GM23248 (cell line): ENCODE measurements around the gene GOLGA3. TPM values are rescaled to one million over a fixed set of nuclear protein-coding genes. Genes with fewer than 3 reads are reported as not detected.
"Not testable (repeated sequence)": the region's sequence is repeated elsewhere in the genome, so short reads cannot be mapped to it uniquely, and the experiment has no call there.

ENCODE experiments used
- DNase-seq: peaks from one replicate; pipeline ENCODE4 v3.0.0-alpha.2; 2015
- H2AFZ ChIP-seq: fragments of 200-600 bp; sonication (generic); 2 replicates; pipeline ENCODE4 v1.6.1; 2016; ENCODE audit warnings: antibody characterized with exemption
- H3F3A ChIP-seq: fragments of 200-600 bp; sonication (generic); 2 replicates; pipeline ENCODE4 v1.6.1; 2016; ENCODE audit warnings: mild to moderate bottlenecking, antibody characterized with exemption, mixed run types; ENCODE audit not compliant: insufficient read depth
- H3K27ac ChIP-seq: fragments of 200-600 bp; sonication (generic); 2 replicates; pipeline ENCODE4 v1.5.1; 2016; ENCODE audit warnings: mild to moderate bottlenecking
- H3K27me3 ChIP-seq: fragments of 200-600 bp; sonication (generic); replicated peaks from 2 replicates; pipeline ENCODE4 v1.6.1; 2016; ENCODE audit warnings: mild to moderate bottlenecking; ENCODE audit not compliant: insufficient read depth
- H3K36me3 ChIP-seq: fragments of 200-600 bp; sonication (generic); 2 replicates; pipeline ENCODE4 v1.6.1; 2016; ENCODE audit warnings: low read depth, mild to moderate bottlenecking
- H3K4me1 ChIP-seq: fragments of 200-600 bp; sonication (generic); 2 replicates; pipeline ENCODE4 v1.6.1; 2016; ENCODE audit warnings: mild to moderate bottlenecking; ENCODE audit not compliant: insufficient read depth
- H3K4me2 ChIP-seq: fragments of 200-600 bp; sonication (generic); one replicate; pipeline ENCODE4 v1.6.1; 2016; ENCODE audit warnings: mild to moderate bottlenecking; ENCODE audit not compliant: unreplicated experiment
- H3K4me3 ChIP-seq: fragments of 200-600 bp; sonication (generic); 2 replicates; pipeline ENCODE4 v1.5.1; 2016; ENCODE audit warnings: mild to moderate bottlenecking
- H3K79me2 ChIP-seq: fragments of 200-600 bp; sonication (generic); 2 replicates; pipeline ENCODE4 v1.6.1; 2016; ENCODE audit warnings: mild to moderate bottlenecking; ENCODE audit not compliant: insufficient read depth
- H3K9ac ChIP-seq: fragments of 200-600 bp; sonication (generic); 2 replicates; pipeline ENCODE4 v1.6.1; 2016; ENCODE audit warnings: mild to moderate bottlenecking
- H3K9me2 ChIP-seq: fragments of 200-600 bp; sonication (generic); 2 replicates; pipeline ENCODE4 v1.6.1; 2016; ENCODE audit warnings: mixed run types, mild to moderate bottlenecking, moderate library complexity; ENCODE audit not compliant: insufficient read depth
- H3K9me3 ChIP-seq: fragments of 200-600 bp; sonication (generic); one replicate; pipeline ENCODE4 v1.6.1; 2017; ENCODE audit warnings: low read depth
- H4K20me1 ChIP-seq: fragments of 200-600 bp; sonication (generic); 2 replicates; pipeline ENCODE4 v1.6.0; 2016; ENCODE audit not compliant: insufficient read depth
- EZH2 ChIP-seq: fragments of 200-600 bp; sonication (generic); IDR thresholded peaks from 2 replicates; pipeline ENCODE4 v1.6.1; 2018; ENCODE audit warnings: antibody characterized with exemption, mild to moderate bottlenecking; ENCODE audit not compliant: insufficient read depth, poor library complexity, severe bottlenecking
- EZH2phosphoT487 ChIP-seq: fragments of 200-600 bp; sonication (generic); IDR thresholded peaks from 2 replicates; pipeline ENCODE4 v1.6.1; 2018; ENCODE audit warnings: antibody characterized with exemption, moderate library complexity, mild to moderate bottlenecking, low read depth; ENCODE audit not compliant: insufficient read depth
- WGBS, 2 experiments: methylation state at CpG; one replicate each; pipeline ENCODE4 v1.1.6; 2015 to 2017; ENCODE audit warnings: low lambda C conversion rate in 2 of 2, low coverage in 1 of 2; ENCODE audit errors: missing lambda C conversion rate in 2 of 2; 5-methylcytosine and 5-hydroxymethylcytosine counted together
- in situ Hi-C: fragments of 300-500 bp; cut with MboI; formaldehyde crosslinking; loops from 2 replicates; pipeline ENCODE4 v1.15.0; 2020
- polyA plus RNA-seq: library from polyadenylated mRNA; unstranded; fragments of >200 nt; fragmentation: Nextera tagmentation; extraction: Ambion mirVana; gene quantifications from 2 replicates; pipeline ENCODE4 v1.2.1, GENCODE V29; 2016
- total RNA-seq: library from RNA; depleted of rRNA; stranded (reverse); fragments of >200 nt; shearing (Covaris generic); gene quantifications from 2 replicates; pipeline ENCODE4 v1.2.3, GENCODE V29; 2014

Gene GOLGA3
- total and polyA plus RNA-seq, 2 experiments from 2014 or later = 38.1 to 118 TPM

DNA sequence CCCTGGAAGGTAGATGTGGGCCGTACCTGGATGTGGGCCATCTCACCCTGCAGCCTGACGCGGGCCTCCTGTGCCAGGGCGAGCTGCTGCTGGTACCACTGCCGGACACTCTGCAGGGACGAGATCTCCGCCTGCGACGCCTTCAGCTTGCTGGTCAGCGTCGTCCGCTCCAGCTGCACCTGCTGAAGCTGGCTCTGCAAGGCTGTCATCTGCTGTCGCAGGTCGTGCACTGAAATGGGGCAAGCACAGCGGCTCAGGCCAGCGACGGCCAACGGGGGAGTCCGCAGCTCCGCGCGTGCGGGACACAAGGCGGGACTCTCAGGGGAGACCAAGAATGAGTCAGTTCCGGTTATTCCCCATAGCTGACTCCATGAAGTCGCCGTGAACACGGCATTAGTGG lies 26.9 kb downstream of the GOLGA3 start:
- no peaks in the 10 kb centered on the region for H3K9me3 ChIP-seq
- 91% methylated on average over 25 to 28 of the region's 28 CpGs for WGBS, 2 experiments
- no peak for DNase-seq
- H3K4me2 ChIP-seq = no peak overlapping the region
- H4K20me1 ChIP-seq = peaks cover 4% of the 10 kb centered on the region; the same call in 1 of the 2 replicates
- H3K4me3 ChIP-seq = no peak overlapping the region
- H3F3A ChIP-seq = peaks cover 20% of the 10 kb centered on the region
- no peak for TF ChIP-seq EZH2phosphoT487
- no peak for TF ChIP-seq EZH2
- H3K9ac ChIP-seq = no peak overlapping the region
- H3K4me1 ChIP-seq = peaks cover 9% of the 10 kb centered on the region; the same call in 1 of the 2 replicates
- H3K9me2 ChIP-seq = no peaks in the 10 kb centered on the region
- peaks cover 59% of the 10 kb centered on the region for H3K36me3 ChIP-seq
- H3K27ac ChIP-seq = no peak overlapping the region
- peaks cover 92% of the 10 kb centered on the region for H3K79me2 ChIP-seq
- in situ Hi-C loops = no loop called here
- H3K27me3 ChIP-seq = no peaks in the 10 kb centered on the region
- H2AFZ ChIP-seq = no peak overlapping the region

DNA sequence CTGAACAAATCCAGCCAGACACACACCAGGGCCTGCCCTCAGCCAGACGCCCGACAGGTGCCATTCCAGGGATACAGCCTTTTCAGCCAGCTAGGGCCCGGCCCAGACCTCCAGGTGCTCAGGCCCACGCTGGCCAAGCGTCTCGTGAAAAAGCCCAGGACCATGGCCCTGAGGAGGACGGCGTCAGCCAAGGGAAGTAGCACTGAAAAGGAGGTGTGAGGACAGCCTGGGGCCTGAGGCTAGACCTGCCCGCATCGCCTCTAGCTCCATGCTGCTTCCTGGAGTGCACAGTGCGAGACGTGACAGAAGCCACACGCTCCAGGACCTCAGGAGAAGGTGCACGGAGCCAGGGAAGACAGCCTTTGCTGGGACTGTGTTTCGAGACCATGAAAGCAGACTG lies 29.8 kb downstream of the GOLGA3 start:
- H3K4me1 ChIP-seq = 0 out of 2 replicates have a peak, but pooled peaks cover 3% of the 10 kb centered on the region
- in situ Hi-C loops = no loop called here
- peaks cover 92% of the 10 kb centered on the region for H3K79me2 ChIP-seq
- H3K4me2 ChIP-seq = no peak overlapping the region
- no peak overlapping the region for H3K27ac ChIP-seq
- H3K36me3 ChIP-seq = peaks cover 69% of the 10 kb centered on the region
- WGBS, 2 experiments = 92 to 93% methylated on average over 15 of the region's 15 CpGs
- no peak for DNase-seq
- no peak overlapping the region for H3K4me3 ChIP-seq
- 0 out of 2 replicates have a peak, but pooled peaks cover 9% of the 10 kb centered on the region for H3F3A ChIP-seq
- H3K9ac ChIP-seq = no peak overlapping the region
- H3K9me3 ChIP-seq = no peaks in the 10 kb centered on the region
- no peaks in the 10 kb centered on the region for H3K9me2 ChIP-seq
- H3K27me3 ChIP-seq = no peaks in the 10 kb centered on the region
- no peaks in the 10 kb centered on the region for H4K20me1 ChIP-seq
- no peak for TF ChIP-seq EZH2phosphoT487
- H2AFZ ChIP-seq = no peak overlapping the region

DNA sequence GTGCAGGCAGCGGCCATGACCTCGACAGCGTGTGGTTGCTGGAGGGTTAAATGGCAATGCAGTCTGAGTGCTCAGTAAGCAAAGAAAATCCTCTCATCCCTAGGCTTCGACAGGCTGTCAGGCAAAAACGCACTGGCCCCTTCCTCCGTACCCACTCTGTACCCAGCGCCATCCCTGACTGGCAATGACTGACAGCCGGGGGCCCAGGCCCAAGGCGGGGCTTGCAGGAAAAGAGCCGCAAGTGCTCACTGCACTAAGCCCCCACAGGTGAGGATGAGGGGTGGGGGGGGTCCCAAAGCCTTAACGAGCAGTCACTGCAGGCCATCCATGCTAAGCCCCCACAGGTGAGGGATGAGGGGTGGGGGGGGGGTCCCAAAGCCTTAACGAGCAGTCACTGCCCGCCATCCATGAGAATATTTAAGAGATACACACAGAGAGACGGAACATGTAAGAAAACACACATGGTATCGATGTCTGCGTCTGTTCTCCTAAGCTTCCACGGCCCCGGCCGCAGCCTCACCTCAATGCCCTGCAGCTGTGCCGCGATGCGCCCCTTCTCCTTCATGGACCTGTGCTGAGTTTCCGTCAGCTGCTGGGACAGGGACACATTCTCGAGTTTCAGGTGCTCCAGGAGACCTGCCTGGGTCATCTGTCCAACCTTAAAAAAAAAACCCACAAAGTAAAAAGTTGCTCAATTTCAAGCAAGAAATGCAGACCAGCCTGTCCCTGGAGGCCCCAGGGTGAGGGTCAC lies 30.7 kb downstream of the GOLGA3 start:
- Histone ChIP-seq H4K20me1 (no peaks in the 10 kb centered on the region), H3K4me1 (no peaks in the 10 kb centered on the region), H2AFZ (no peak overlapping the region), H3K4me2 (no peak overlapping the region), H3F3A (0 out of 2 replicates have a peak, but pooled peaks cover under 1% of the 10 kb centered on the region), H3K27me3 (no peaks in the 10 kb centered on the region), H3K79me2 (peaks cover 87% of the 10 kb centered on the region), H3K9me3 (no peaks in the 10 kb centered on the region), H3K36me3 (peaks cover 62% of the 10 kb centered on the region), H3K4me3 (no peak overlapping the region), H3K27ac (no peak overlapping the region), H3K9me2 (no peaks in the 10 kb centered on the region), H3K9ac (no peak overlapping the region)
- in situ Hi-C loops = no loop called here
- DNase-seq = no peak
- TF ChIP-seq EZH2 (no peak), EZH2phosphoT487 (no peak)
- 86 to 89% methylated on average over 24 of the region's 24 CpGs for WGBS, 2 experiments

DNA sequence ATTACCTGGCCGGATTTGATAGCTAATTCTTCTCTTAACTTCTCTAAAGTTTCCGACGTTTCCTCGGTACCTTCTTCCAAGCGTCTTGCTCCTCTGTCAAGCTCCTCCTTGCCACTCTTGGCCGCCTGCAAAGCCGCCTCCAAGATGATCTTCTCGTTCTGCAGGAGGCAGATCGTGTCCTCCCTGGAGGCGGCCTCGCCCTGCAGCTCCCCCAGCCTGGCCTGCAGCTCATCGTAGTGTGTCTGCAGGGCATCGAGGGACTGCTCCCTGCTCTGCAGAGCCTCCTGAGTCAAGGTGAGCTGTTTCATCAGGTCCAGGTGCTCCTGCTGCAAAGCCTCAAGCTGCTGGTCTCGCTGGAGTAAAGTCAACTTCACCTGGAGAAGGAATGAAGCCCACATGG lies 32.8 kb downstream of the GOLGA3 start:
- no peak overlapping the region for H2AFZ ChIP-seq
- H3K79me2 ChIP-seq = peaks cover 86% of the 10 kb centered on the region
- no peak for TF ChIP-seq EZH2phosphoT487
- TF ChIP-seq EZH2 = no peak
- no peak for DNase-seq
- no peaks in the 10 kb centered on the region for H3K4me1 ChIP-seq
- no peak overlapping the region for H3K9ac ChIP-seq
- in situ Hi-C loops = no loop called here
- H3K36me3 ChIP-seq = peaks cover 56% of the 10 kb centered on the region
- no peak overlapping the region for H3K4me3 ChIP-seq
- no peaks in the 10 kb centered on the region for H3K27me3 ChIP-seq
- no peaks in the 10 kb centered on the region for H3F3A ChIP-seq
- H3K27ac ChIP-seq = no peak overlapping the region
- no peaks in the 10 kb centered on the region for H3K9me2 ChIP-seq
- no peaks in the 10 kb centered on the region for H4K20me1 ChIP-seq
- WGBS, 2 experiments = 94 to 95% methylated on average over 14 of the region's 14 CpGs
- H3K4me2 ChIP-seq = no peak overlapping the region
- H3K9me3 ChIP-seq = no peaks in the 10 kb centered on the region

- H4K20me1 ChIP-seq, H2AFZ ChIP-seq, DNase-seq, H3K27me3 ChIP-seq, H3K9me2 ChIP-seq, H3F3A ChIP-seq, in situ Hi-C loops, H3K4me1 ChIP-seq, H3K9me3 ChIP-seq, H3K4me3 ChIP-seq, H3K27ac ChIP-seq, H3K9ac ChIP-seq, H3K4me2 ChIP-seq: not testable (repeated sequence)
- WGBS, 2 experiments = 97 to 100% methylated on average over 2 of the region's 2 CpGs
- peaks cover 83% of the 10 kb centered on the region for H3K79me2 ChIP-seq
- H3K36me3 ChIP-seq = peaks cover 43% of the 10 kb centered on the region
These were observed 36.7 kb downstream of the GOLGA3 start for GRCh38 chr12:132791940-132792339.
